Endometrial microvascular endothelial cells (primary cell): Measurements from ENCODE around the gene SCG5. TPM values are rescaled to one million over a fixed set of nuclear protein-coding genes. Genes with fewer than 3 reads are reported as not detected.

Experiments used
- in situ Hi-C: cut with HindIII; loops from 2 replicates; pipeline ENCODE4 v1.10.0; 2017; ENCODE audit warnings: low sequenced_read_pairs, low pct_unique_long_range_greater_than_20kb; ENCODE audit errors: inconsistent ontology term
- total RNA-seq: library from RNA; depleted of rRNA; stranded (reverse); fragments of >200 nt; gene quantifications from one replicate; pipeline ENCODE4 v1.2.3, GENCODE V29; 2015; ENCODE audit errors: inconsistent ontology term

SCG5 gene
- total RNA-seq, 1 donor from 2014 or later = 0.65 TPM

- in situ Hi-C loops = no loop called here
Measured at GRCh38 chr15:32657198-32657883, 15.8 kb downstream of the SCG5 start.

- in situ Hi-C loops = no loop called here
Measured at GRCh38 chr15:32657941-32658340, 16.4 kb downstream of the SCG5 start.

GRCh38 chr15:32659340-32660155 is 18.0 kb downstream of the SCG5 start:
- in situ Hi-C loops = no loop called here

GRCh38 chr15:32663671-32664070 is 22.2 kb downstream of the SCG5 start:
- in situ Hi-C loops = no loop called here

- in situ Hi-C loops = no loop called here
Measured at GRCh38 chr15:32664796-32665195, 23.3 kb downstream of the SCG5 start.

GRCh38 chr15:32667321-32667720 is 25.8 kb downstream of the SCG5 start:
- in situ Hi-C loops = no loop called here

GRCh38 chr15:32668942-32669341 is 27.4 kb downstream of the SCG5 start:
- in situ Hi-C loops = no loop called here

- in situ Hi-C loops = no loop called here
Measured at GRCh38 chr15:32669896-32670611, 28.5 kb downstream of the SCG5 start.

- in situ Hi-C loops = no loop called here
Measured at GRCh38 chr15:32670623-32671022, 29.1 kb downstream of the SCG5 start.

GRCh38 chr15:32671339-32672325 is 30.1 kb downstream of the SCG5 start:
- in situ Hi-C loops = no loop called here

GRCh38 chr15:32674681-32675080 is 33.2 kb downstream of the SCG5 start:
- in situ Hi-C loops = no loop called here

- in situ Hi-C loops = no loop called here
Measured at GRCh38 chr15:32675466-32675865, 34.0 kb downstream of the SCG5 start.

GRCh38 chr15:32676169-32676568 is 34.7 kb downstream of the SCG5 start:
- in situ Hi-C loops = no loop called here

GRCh38 chr15:32677238-32677750 is 35.8 kb downstream of the SCG5 start:
- in situ Hi-C loops = no loop called here

GRCh38 chr15:32679298-32679690 is 37.8 kb downstream of the SCG5 start:
- in situ Hi-C loops = no loop called here

GRCh38 chr15:32682569-32682968 is 41.1 kb downstream of the SCG5 start:
- in situ Hi-C loops = no loop called here

- in situ Hi-C loops = no loop called here
Measured at GRCh38 chr15:32682977-32683630, 41.6 kb downstream of the SCG5 start.
